GM19467 (cell line): ENCODE measurements around the gene TRIM44.

Source experiments
- ATAC-seq: cut with Tn5 transposase; IDR thresholded peaks from one replicate; pipeline ENCODE4 v1.9.1; 2021; ENCODE audit warnings: mild to moderate bottlenecking, moderate library complexity; ENCODE audit not compliant: unreplicated experiment

Gene TRIM44

GRCh38 chr11:35662649-35663407 is at the start of gene TRIM44:
Gene TRIM44, plus strand, starts transcription at chr11:35662775. Its CDS starts 337 bp downstream, at chr11:35663112.
- ATAC-seq: peak; percentile 86

GRCh38 chr11:35614939-35615569 is 47.5 kb upstream of the TRIM44 start:
- ATAC-seq: no peak

- ATAC-seq: no peak
Measured at GRCh38 chr11:35615921-35616900, 46.4 kb upstream of the TRIM44 start.

GRCh38 chr11:35617316-35617686 is 45.3 kb upstream of the TRIM44 start:
- no peak for ATAC-seq

- ATAC-seq: peak; percentile 25
Measured at GRCh38 chr11:35617687-35618496, 44.7 kb upstream of the TRIM44 start, which contains the start of gene FJX1. Gene FJX1, plus strand, starts transcription at chr11:35618460. Its CDS starts 177 bp downstream, at chr11:35618637.

- ATAC-seq: peak; percentile 46
Measured at GRCh38 chr11:35618497-35619115, 44.0 kb upstream of the TRIM44 start.

- ATAC-seq: peak; percentile 33
Measured at GRCh38 chr11:35619116-35619854, 43.3 kb upstream of the TRIM44 start.

GRCh38 chr11:35619855-35620640 is 42.5 kb upstream of the TRIM44 start:
- ATAC-seq: no peak

- ATAC-seq: no peak
Measured at GRCh38 chr11:35620795-35621194, 41.8 kb upstream of the TRIM44 start.

GRCh38 chr11:35621620-35622019 is 41.0 kb upstream of the TRIM44 start:
- ATAC-seq: no peak

GRCh38 chr11:35622070-35622469 is 40.5 kb upstream of the TRIM44 start:
- ATAC-seq: no peak

- no peak for ATAC-seq
Measured at GRCh38 chr11:35623621-35624168, 38.9 kb upstream of the TRIM44 start.

GRCh38 chr11:35624316-35624715 is 38.3 kb upstream of the TRIM44 start:
- ATAC-seq: no peak

- no peak for ATAC-seq
Measured at GRCh38 chr11:35624781-35625180, 37.8 kb upstream of the TRIM44 start.

GRCh38 chr11:35626501-35626900 is 36.1 kb upstream of the TRIM44 start:
- no peak for ATAC-seq

GRCh38 chr11:35629511-35629910 is 33.1 kb upstream of the TRIM44 start:
- ATAC-seq: no peak

GRCh38 chr11:35629914-35630313 is 32.7 kb upstream of the TRIM44 start:
- ATAC-seq: no peak

GRCh38 chr11:35631891-35632290 is 30.7 kb upstream of the TRIM44 start:
- ATAC-seq: no peak
